IPS-20b (cell line): ENCODE results near the gene CAD.

Experiments used
- H3K27ac ChIP-seq: one replicate; pipeline ENCODE4 v1.5.1; 2013; ENCODE audit warnings: low read length
- H3K27me3 ChIP-seq: 2 replicates; pipeline ENCODE4 v1.6.1; 2013; ENCODE audit warnings: mild to moderate bottlenecking, low read length, inconsistent platforms; ENCODE audit not compliant: insufficient read depth
- H3K36me3 ChIP-seq: 2 replicates; pipeline ENCODE4 v1.6.1; 2013; ENCODE audit warnings: low read depth, mild to moderate bottlenecking, inconsistent platforms, low read length, moderate library complexity; ENCODE audit not compliant: insufficient read depth
- H3K4me1 ChIP-seq: 2 replicates; pipeline ENCODE4 v1.6.1; 2013; ENCODE audit warnings: mild to moderate bottlenecking, control low read depth, inconsistent platforms, low read length, moderate library complexity; ENCODE audit not compliant: insufficient read depth
- H3K4me3 ChIP-seq: 2 replicates; pipeline ENCODE4 v1.5.1; 2013; ENCODE audit warnings: mild to moderate bottlenecking, low read length, inconsistent platforms
- H3K9ac ChIP-seq: 2 replicates; pipeline ENCODE4 v1.6.1; 2013; ENCODE audit warnings: low read depth, mild to moderate bottlenecking, inconsistent platforms, low read length, moderate library complexity
- H3K9me3 ChIP-seq: 2 replicates; pipeline ENCODE4 v1.6.1; 2013; ENCODE audit warnings: mild to moderate bottlenecking, low read depth, low read length, inconsistent platforms; ENCODE audit not compliant: insufficient read depth

The CAD gene

DNA sequence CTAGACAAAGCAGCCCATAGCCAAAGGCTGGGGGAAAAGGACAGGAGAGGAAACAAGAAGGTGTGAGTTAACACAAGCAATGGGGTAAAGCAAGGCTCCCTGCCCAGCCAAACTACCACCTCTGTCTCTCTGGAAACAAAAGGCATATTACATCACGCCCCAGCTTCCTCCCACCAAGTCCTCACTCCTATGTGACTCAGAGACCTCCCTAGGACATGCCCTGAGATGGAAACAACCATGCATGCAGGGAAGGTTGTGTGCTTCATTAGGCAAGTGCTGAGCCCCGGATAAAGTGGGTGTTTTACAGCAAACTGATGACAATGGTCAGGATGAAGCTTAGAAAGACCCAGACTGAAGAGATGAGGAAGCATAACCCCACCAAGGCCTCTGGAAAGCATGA lies 14.3 kb upstream of the CAD start:
- no peaks in the 10 kb centered on the region for H3K9me3 ChIP-seq
- no peak overlapping the region for H3K4me3 ChIP-seq
- no peak overlapping the region for H3K27ac ChIP-seq
- H3K36me3 ChIP-seq, result peaks cover 84% of the 10 kb centered on the region
- no peaks in the 10 kb centered on the region for H3K4me1 ChIP-seq
- no peaks in the 10 kb centered on the region for H3K27me3 ChIP-seq
- H3K9ac ChIP-seq, result no peak overlapping the region

GRCh38 chr2:27203741-27204140 lies 13.4 kb upstream of the CAD start:
- Histone ChIP-seq H3K9me3 (no peaks in the 10 kb centered on the region), H3K4me1 (no peaks in the 10 kb centered on the region), H3K9ac (no peak overlapping the region), H3K4me3 (no peak overlapping the region), H3K27me3 (no peaks in the 10 kb centered on the region), H3K27ac (no peak overlapping the region), H3K36me3 (peaks cover 93% of the 10 kb centered on the region)

GRCh38 chr2:27204566-27204965 lies 12.6 kb upstream of the CAD start:
- Histone ChIP-seq H3K4me3 (no peak overlapping the region), H3K9ac (no peak overlapping the region), H3K27ac (no peak overlapping the region), H3K36me3 (peaks cover 95% of the 10 kb centered on the region), H3K4me1 (no peaks in the 10 kb centered on the region), H3K27me3 (no peaks in the 10 kb centered on the region), H3K9me3 (no peaks in the 10 kb centered on the region)

- peaks cover 95% of the 10 kb centered on the region for H3K36me3 ChIP-seq
- no peak overlapping the region for H3K27ac ChIP-seq
- 0 out of 2 replicates have a peak, but pooled peaks cover 5% of the 10 kb centered on the region for H3K4me1 ChIP-seq
- no peaks in the 10 kb centered on the region for H3K9me3 ChIP-seq
- no peak overlapping the region for H3K9ac ChIP-seq
- H3K4me3 ChIP-seq, result no peak overlapping the region
- H3K27me3 ChIP-seq, result no peaks in the 10 kb centered on the region
Observed at GRCh38 chr2:27205206-27205605, 12.0 kb upstream of the CAD start.

DNA sequence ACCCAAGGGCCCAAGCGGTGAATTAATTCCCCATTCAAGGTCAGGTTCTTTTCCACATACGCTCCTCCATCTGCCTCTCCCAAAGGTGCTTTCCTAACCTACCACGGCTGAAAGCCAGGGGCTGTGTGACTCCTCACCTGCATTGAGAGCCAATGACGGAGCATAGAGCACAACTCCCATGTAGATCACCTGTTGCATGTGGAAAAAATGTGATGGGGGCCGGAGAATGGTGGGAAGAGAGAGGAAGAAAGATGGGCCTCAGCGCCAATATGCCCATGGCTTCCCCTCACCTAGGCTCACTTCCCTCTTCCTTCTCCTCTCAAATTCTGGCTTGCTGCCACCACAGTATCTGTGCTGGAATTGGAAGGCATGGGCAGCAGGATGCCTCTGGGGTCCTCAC lies 10.8 kb upstream of the CAD start:
- Histone ChIP-seq H3K9ac (no peak overlapping the region), H3K4me3 (no peak overlapping the region), H3K4me1 (0 out of 2 replicates have a peak, but pooled peaks cover 5% of the 10 kb centered on the region), H3K36me3 (peaks cover 89% of the 10 kb centered on the region), H3K9me3 (no peaks in the 10 kb centered on the region), H3K27me3 (no peaks in the 10 kb centered on the region), H3K27ac (no peak overlapping the region)

GRCh38 chr2:27208486-27209050 lies 8.6 kb upstream of the CAD start:
- peaks cover 67% of the 10 kb centered on the region for H3K36me3 ChIP-seq
- H3K27me3 ChIP-seq, result no peaks in the 10 kb centered on the region
- 0 out of 2 replicates have a peak overlapping the region, but pooled peaks have one; percentile 3 for H3K9ac ChIP-seq
- no peaks in the 10 kb centered on the region for H3K9me3 ChIP-seq
- no peak overlapping the region for H3K4me3 ChIP-seq
- 0 out of 2 replicates have a peak, but pooled peaks cover 5% of the 10 kb centered on the region for H3K4me1 ChIP-seq
- H3K27ac ChIP-seq, result no peak overlapping the region

DNA sequence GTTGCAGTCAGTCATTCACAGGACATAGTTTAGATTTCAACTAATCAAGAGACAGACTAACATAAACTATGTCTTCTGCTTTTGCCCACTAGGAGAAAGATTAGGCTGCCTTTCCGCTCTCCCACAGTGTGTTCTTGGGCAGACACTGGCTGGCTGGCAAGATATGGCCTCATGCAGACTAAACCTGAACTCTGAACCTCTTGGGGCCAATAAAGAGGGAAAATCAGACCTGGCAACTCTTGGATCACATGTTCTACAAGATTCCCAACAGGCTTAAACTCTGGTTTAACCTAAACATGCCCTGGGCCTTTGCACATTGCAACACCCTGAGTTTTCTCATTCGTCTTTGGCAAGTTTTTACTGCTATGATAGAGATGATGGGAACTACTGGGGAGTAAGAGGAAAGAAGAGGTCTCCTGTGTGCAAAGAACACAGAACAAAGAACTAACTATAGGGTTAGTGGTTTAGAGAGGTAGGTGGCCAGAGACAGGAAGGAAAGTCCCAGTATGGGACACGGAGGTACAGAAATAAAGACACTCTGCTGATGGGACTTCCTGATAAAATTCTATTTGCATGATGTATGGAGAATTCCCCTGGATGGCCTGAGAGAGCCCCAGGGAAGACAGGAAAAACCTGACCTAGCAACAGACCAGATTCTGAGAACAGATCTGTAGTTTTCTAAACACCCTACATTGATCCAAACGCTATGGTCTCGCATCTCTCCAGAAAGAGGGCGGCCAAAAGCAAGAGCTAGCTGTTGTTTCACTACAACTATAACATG lies 7.4 kb upstream of the CAD start:
- peaks cover 5% of the 10 kb centered on the region; the same call in 1 of the 2 replicates for H3K4me1 ChIP-seq
- no peaks in the 10 kb centered on the region for H3K9me3 ChIP-seq
- peaks cover 59% of the 10 kb centered on the region for H3K36me3 ChIP-seq
- no peaks in the 10 kb centered on the region for H3K27me3 ChIP-seq
- H3K27ac ChIP-seq, result no peak overlapping the region
- peak overlapping the region; percentile 36; the same call in 1 of the 2 replicates for H3K9ac ChIP-seq
- H3K4me3 ChIP-seq, result peak overlapping the region; percentile 32; the same call in 1 of the 2 replicates

GRCh38 chr2:27211241-27211942 lies 5.8 kb upstream of the CAD start:
- H3K4me1 ChIP-seq, result peaks cover 5% of the 10 kb centered on the region; the same call in 1 of the 2 replicates
- H3K9ac ChIP-seq, result peak overlapping the region; percentile 93
- no peaks in the 10 kb centered on the region for H3K27me3 ChIP-seq
- H3K9me3 ChIP-seq, result no peaks in the 10 kb centered on the region
- H3K27ac ChIP-seq, result peak overlapping the region; percentile 41
- peak overlapping the region; percentile 87 for H3K4me3 ChIP-seq
- H3K36me3 ChIP-seq, result peaks cover 59% of the 10 kb centered on the region

DNA sequence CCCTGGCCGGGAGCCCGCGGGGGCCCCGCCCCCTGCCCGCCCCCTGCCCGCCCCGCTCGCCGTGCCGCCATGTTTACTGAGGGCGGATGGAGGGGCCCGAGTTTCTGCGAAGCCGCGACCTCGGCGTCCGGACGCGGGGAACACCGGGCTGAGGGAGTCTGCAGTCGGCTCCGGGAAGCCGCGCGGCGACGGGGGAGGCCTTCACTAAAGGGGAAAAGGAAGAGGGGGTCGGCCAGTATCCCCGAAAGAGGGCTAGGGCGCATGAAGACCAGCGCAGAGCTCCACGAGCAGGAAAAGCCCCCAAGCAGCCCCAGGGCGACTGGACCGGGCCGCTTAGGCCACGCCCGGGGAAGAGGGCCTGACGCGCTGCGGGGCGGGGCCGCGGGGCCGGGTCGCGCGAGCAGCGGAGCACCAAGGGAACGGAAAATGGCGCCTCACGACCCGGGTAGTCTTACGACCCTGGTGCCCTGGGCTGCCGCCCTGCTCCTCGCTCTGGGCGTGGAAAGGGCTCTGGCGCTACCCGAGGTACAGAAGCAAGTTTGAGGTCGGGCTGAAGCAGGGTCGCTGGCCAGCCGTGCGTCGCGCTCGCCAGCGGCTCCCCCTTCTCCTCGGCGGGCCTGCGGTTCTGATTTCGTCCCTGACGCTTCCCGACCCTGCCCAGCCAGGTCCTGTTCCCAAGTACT lies 5.1 kb upstream of the CAD start, which contains the start of the genes ATRAID and SLC5A6:
Gene ATRAID (plus strand): TSS at position 99 of the 683 bp plus-strand sequence. CDS start 328 bp downstream, at position 427.
Gene SLC5A6 (minus strand): TSS at position 326 of the 683 bp plus-strand sequence. CDS start 4,618 bp downstream, outside the sequence.
- Histone ChIP-seq H3K27me3 (no peaks in the 10 kb centered on the region), H3K27ac (peak within 1 kb of the TSS; percentile 81), H3K36me3 (peaks cover 58% of the 10 kb centered on the region), H3K4me3 (peak within 1 kb of the TSS; percentile 87), H3K9me3 (no peaks in the 10 kb centered on the region), H3K9ac (peak within 1 kb of the TSS; percentile 96), H3K4me1 (peaks cover 8% of the 10 kb centered on the region; the same call in 1 of the 2 replicates)

- H3K27ac ChIP-seq, result peak overlapping the region; percentile 81
Observed at GRCh38 chr2:27212626-27213471, 4.3 kb upstream of the CAD start.

More at GRCh38 chr2:27212626-27213471, 4.3 kb upstream of the CAD start:
- peak overlapping the region; percentile 87 for H3K4me3 ChIP-seq
- no peaks in the 10 kb centered on the region for H3K9me3 ChIP-seq
- peaks cover 8% of the 10 kb centered on the region; the same call in 1 of the 2 replicates for H3K4me1 ChIP-seq
- H3K27me3 ChIP-seq, result no peaks in the 10 kb centered on the region
- peaks cover 50% of the 10 kb centered on the region for H3K36me3 ChIP-seq
- H3K9ac ChIP-seq, result peak overlapping the region; percentile 96
